GM23248 (cell line): ENCODE data around the gene SLC43A2.

Experiments used
- EZH2 ChIP-seq: fragments of 200-600 bp; sonication (generic); IDR thresholded peaks from 2 replicates; pipeline ENCODE4 v1.6.1; 2018; ENCODE audit warnings: antibody characterized with exemption, mild to moderate bottlenecking; ENCODE audit not compliant: insufficient read depth, poor library complexity, severe bottlenecking
- EZH2phosphoT487 ChIP-seq: fragments of 200-600 bp; sonication (generic); IDR thresholded peaks from 2 replicates; pipeline ENCODE4 v1.6.1; 2018; ENCODE audit warnings: antibody characterized with exemption, moderate library complexity, mild to moderate bottlenecking, low read depth; ENCODE audit not compliant: insufficient read depth

DNA sequence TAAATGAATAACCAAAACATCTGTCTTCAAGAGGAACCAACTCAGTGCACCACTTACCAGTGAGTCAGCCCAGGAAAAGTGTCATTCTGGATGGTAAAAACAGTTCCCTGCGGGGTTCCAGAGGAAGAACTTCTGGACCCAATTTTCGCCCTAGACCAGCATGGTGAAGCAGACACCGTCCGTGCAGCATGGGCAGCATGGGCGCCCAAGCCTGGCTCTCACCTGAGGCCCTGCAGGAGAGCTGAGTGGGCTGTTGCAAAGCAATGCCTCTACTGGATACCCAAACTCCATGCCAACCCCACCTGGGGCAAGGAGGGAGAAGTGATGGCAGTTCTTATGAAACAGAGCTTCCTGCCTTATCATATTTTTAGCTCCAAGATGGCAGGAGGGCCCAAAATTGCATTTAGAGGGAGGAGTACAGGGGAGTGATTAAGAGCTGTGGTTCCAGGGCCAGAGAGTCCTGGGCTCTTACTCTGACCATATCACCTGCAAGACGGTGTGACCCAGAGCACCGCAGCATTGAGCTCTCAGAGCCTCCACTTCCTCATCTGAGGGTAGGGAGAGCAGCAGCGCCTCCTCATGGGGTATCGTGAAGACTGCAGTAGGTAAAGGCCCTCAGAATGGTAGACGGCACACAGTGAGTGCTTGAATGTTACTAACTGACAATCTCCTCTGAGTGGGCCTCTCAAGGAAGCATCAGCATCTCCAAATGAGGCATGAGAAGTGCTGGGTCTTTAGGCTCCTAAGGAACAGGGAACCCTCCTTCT, 95.6 kb downstream of the SLC43A2 start:
- TF ChIP-seq EZH2 = no peak
- TF ChIP-seq EZH2phosphoT487 = no peak
